Motor neuron (in vitro differentiated cells): ENCODE results near the gene TMEM62. TPM values are rescaled to one million over a fixed set of nuclear protein-coding genes. Genes with fewer than 3 reads are reported as not detected.
"Not testable (repeated sequence)": the region's sequence is repeated elsewhere in the genome, so short reads cannot be mapped to it uniquely, and the experiment has no call there.

Experiments
- ATAC-seq, 8 experiments: fragments of 200-7000 bp; cut with Tn5 transposase; replicated peaks in 6 of 8; 2 replicates each; pipeline ENCODE4 v1.8.0; 2021; ENCODE audit warnings: mild to moderate bottlenecking in 8 of 8, moderate library complexity in 8 of 8
- H3K27ac ChIP-seq, 2 donors: fragments of 250-450 bp; sonication (Bioruptor Pico); 2 replicates each; pipeline ENCODE4 v1.9.0; 2021; ENCODE audit warnings: antibody characterized with exemption in 2 of 2, mild to moderate bottlenecking in 2 of 2, moderate library complexity in 1 of 2
- H3K4me1 ChIP-seq, 2 donors: fragments of 250-450 bp; sonication (Bioruptor Pico); replicated peaks in 1 of 2; 2 replicates each; pipeline ENCODE4 v1.6.1; 2021; ENCODE audit warnings: antibody characterized with exemption in 2 of 2, mild to moderate bottlenecking in 2 of 2, moderate library complexity in 1 of 2
- H3K4me3 ChIP-seq, 5 donors: fragments of 250-450 bp; sonication (Bioruptor Pico); 2 replicates each; pipeline ENCODE4 v1.9.0; 2021; ENCODE audit warnings: antibody characterized with exemption in 5 of 5, mild to moderate bottlenecking in 5 of 5, moderate library complexity in 4 of 5
- WGBS, 10 experiments: fragments of 450-650 bp; shearing (Covaris generic); methylation state at CpG; one replicate each; pipeline ENCODE4 v1.0.0; 2022; 5-methylcytosine and 5-hydroxymethylcytosine counted together
- in situ Hi-C, 9 experiments: fragments of 400-800 bp; cut with MboI; loops; one replicate each; pipeline ENCODE4 v1.15.0; 2021; ENCODE audit warnings: low sequenced_read_pairs in 9 of 9, low pct_unique_long_range_greater_than_20kb in 2 of 9; ENCODE audit not compliant: unreplicated experiment in 9 of 9
- total RNA-seq, 8 experiments: library from RNA; unstranded; fragments of 300-600 nt; gene quantifications; 2 replicates each; pipeline versions ENCODE4 v1.2.3 to v1.2.4, GENCODE V29; 2022

The TMEM62 gene
- total RNA-seq, 8 experiments from 2014 or later, result 7.3 to 14.8 (median 9.6) TPM

DNA sequence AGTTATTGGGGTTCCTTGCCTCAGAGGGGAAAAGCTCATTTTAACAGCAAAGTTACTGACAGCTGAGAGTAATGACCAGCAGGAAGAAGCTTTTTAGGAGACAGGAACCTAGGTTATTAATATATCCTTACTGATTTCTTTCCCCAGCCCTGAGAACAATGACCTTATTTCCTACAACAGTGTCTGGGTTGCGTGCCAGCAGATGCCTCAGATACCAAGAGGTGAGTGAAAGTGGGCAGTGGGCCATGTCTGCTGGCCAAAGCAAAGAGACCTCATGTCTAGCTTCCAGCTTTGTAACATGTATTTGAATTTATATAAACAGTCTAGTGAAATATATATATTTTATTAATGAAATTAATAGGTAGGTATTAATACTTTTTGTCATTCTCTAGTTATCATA lies 56.8 kb downstream of the TMEM62 start:
- in situ Hi-C loops, result loop anchor here in 2 of 9 experiments (25.0 kb wide), 1 partner anchor 97 kb away; no protein-coding TSS in a partner anchor
- Histone ChIP-seq H3K27ac (no peak overlapping the region), H3K4me3 (no peak overlapping the region), H3K4me1 (peaks cover 0 to 10% of the 10 kb centered on the region in 2 donors)
- 100% methylated on average over 1 of the region's 1 CpG; no CpG with 5 or more reads in 5 of the 10 experiments for WGBS, 10 experiments
- no peak for ATAC-seq

DNA sequence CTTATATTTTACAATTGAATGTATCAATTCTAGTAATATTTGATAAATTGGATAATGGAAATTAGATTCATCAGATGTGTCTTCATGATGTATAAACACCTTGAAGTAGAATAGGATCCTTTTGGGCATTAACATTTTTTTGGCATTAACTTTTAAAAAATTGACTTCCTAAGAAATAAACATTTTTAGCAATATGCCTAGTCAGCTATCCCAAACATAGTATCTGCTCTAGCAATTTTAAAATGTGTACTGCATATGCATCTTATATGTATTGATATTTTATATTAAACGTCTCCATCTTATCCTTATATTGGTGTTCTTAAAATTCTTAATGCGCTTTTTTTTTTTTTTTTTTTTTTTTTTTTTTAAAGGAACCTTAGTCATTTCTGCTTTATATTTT lies 60.3 kb downstream of the TMEM62 start:
- H3K27ac ChIP-seq, result no peak overlapping the region
- H3K4me3 ChIP-seq, result no peak overlapping the region
- H3K4me1 ChIP-seq, result no peaks in the 10 kb centered on the region
- WGBS, 10 experiments, result 83 to 100% (median 95%) methylated on average over 1 to 2 of the region's 2 CpGs; no CpG with 5 or more reads in 1 of the 10 experiments
- in situ Hi-C loops, result loop anchor here in 2 of 9 experiments (25.0 kb wide), 1 partner anchor 94 kb away; no protein-coding TSS in a partner anchor
- no peak for ATAC-seq

DNA sequence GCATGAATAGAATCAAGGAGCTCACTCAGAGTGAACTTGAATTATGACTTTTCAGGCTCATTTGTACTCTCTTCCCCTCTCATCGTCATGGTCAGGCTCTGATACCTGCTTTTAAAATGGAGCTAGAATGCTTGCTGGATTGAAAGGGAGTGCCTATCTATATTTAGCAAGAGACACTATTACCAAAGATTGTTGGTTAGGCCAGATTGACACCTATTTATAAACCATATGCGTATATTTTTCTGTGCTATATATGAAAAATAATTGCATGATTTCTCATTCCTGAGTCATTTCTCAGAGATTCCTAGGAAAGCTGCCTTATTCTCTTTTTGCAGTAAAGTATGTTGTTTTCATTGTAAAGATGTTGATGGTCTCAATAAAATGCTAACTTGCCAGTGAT lies 61.4 kb downstream of the TMEM62 start:
- H3K4me3 ChIP-seq, result no peak overlapping the region
- ATAC-seq, result no peak
- in situ Hi-C loops, result loop anchor here in 2 of 9 experiments (25.0 kb wide), 1 partner anchor 93 kb away; no protein-coding TSS in a partner anchor

DNA sequence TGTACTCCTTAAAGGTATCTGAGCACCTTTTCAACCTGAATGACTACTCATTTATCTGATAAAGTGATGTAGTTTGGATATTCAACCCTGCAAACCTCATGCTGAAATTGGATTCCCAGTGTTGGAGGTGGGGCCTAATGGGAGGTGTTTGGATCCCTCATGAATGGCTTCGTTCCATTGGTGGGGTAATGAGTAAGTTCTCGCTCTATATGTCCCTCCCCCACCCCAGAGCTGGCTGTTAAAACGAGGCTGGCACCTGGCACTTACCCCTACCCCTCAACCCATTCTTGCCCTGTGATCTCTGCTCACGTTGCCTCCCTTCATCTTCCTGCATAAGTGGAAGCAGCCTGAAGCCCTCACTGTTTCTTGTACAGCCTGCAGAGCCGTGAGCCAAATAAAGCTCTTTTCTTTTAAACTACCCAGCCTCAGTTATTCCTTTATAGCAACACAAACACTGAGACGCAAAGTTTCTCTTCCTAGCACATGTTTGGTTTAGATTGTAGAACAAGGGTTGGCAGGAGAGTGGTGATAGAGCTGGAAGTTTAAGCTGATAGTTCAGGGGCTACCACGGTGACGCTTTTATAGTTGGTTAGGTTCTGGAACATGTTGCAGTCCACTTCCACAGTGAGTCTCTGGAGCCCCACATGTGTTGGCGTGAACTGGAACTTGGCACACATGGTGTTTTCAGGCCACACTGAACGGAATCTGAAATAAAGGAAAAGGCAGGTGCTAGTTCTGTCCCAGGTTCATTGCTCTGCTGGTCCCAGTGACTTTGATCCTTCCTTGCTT lies 63.6 kb downstream of the TMEM62 start:
- Histone ChIP-seq H3K4me1 (no peaks in the 10 kb centered on the region), H3K27ac (no peak overlapping the region), H3K4me3 (no peak overlapping the region)
- in situ Hi-C loops, result loop anchor here in 2 of 9 experiments (25.0 kb wide), 1 partner anchor 90 kb away; no protein-coding TSS in a partner anchor
- ATAC-seq, result no peak
- WGBS, 10 experiments, result 58 to 100% (median 89%) methylated on average over 2 to 6 of the region's 10 CpGs; no CpG with 5 or more reads in 3 of the 10 experiments

More for the DNA sequence above, 61.4 kb downstream of the TMEM62 start:
- H3K27ac ChIP-seq, result no peak overlapping the region
- H3K4me1 ChIP-seq, result no peaks in the 10 kb centered on the region
- 45 to 100% (median 74%) methylated on average over 1 to 2 of the region's 2 CpGs; no CpG with 5 or more reads in 2 of the 10 experiments for WGBS, 10 experiments

DNA sequence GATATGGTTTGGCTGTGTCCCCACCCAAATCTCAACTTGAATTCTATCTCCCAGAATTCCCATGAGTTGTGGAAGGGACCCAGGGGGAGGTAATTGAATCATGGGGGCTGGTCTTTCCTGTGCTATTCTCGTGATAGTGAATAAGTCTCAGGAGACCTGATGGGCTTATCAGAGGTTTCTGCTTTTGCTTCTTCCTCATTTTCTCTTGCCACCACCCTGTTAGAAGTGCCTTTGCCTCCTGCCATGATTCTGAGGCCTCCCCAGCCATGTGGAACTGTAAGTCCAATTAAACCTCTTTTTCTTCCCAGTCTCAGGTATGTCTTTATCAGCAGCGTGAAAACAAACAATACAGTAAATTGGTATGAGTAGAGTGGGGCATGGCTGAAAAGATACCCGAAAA lies 64.4 kb downstream of the TMEM62 start:
- WGBS, 10 experiments, result 50 to 100% (median 94%) methylated on average over 1 to 3 of the region's 3 CpGs; no CpG with 5 or more reads in 4 of the 10 experiments

DNA sequence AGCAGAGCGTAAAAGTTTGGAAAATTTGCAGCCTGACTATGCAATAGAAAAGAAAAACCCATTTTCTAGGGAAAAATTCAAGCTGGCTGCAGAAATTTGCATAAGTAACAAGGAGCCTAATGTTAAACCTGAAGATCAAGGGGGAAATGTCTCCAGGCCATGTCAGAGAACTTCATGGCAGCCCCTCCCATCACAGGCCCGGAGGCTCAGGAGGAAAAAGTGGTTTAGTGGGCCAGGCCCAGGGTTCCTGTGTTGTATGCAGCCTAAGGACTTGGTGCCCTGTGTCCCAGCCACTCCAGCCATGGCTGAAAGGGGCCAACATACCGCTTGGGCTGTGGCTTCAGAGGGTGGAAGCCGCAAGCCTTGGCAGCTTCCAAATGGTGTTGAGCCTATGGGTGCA lies 65.2 kb downstream of the TMEM62 start:
- H3K4me1 ChIP-seq, H3K4me3 ChIP-seq, H3K27ac ChIP-seq, ATAC-seq: not testable (repeated sequence)
- in situ Hi-C loops, result loop anchor here in 2 of 9 experiments (25.0 kb wide), 1 partner anchor 89 kb away; no protein-coding TSS in a partner anchor
- WGBS, 10 experiments, result 80 to 100% (median 100%) methylated on average over 1 to 4 of the region's 4 CpGs; no CpG with 5 or more reads in 3 of the 10 experiments

More for the DNA sequence above, 64.4 kb downstream of the TMEM62 start:
- H3K4me3 ChIP-seq, H3K27ac ChIP-seq, ATAC-seq, H3K4me1 ChIP-seq: not testable (repeated sequence)
- in situ Hi-C loops, result loop anchor here in 2 of 9 experiments (25.0 kb wide), 1 partner anchor 90 kb away; no protein-coding TSS in a partner anchor

DNA sequence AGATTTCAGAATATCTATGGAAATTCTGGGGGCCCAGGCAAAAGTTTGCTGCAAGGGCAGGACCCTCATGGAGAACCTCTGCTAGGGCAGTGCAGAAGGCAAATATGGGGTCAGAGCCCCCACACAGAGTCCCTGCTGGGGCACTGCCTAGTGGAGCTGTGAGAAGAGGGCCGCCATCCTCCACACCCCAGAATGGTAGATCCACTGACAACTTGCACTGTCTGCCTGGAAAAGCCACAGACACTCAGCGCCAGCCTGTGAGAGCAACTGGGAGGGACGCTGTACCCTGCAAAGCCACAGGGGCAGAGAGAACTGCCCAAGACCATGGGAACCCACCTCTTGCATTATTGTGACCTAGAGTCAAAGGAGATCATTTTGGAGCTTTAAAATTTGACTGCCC lies 65.6 kb downstream of the TMEM62 start:
- Histone ChIP-seq H3K27ac (no peak overlapping the region), H3K4me1 (no peaks in the 10 kb centered on the region), H3K4me3 (no peak overlapping the region)
- no peak for ATAC-seq
- WGBS, 10 experiments, result 100% methylated on average over 1 of the region's 3 CpGs; no CpG with 5 or more reads in 8 of the 10 experiments
- in situ Hi-C loops, result loop anchor here in 2 of 9 experiments (25.0 kb wide), 1 partner anchor 88 kb away; no protein-coding TSS in a partner anchor

DNA sequence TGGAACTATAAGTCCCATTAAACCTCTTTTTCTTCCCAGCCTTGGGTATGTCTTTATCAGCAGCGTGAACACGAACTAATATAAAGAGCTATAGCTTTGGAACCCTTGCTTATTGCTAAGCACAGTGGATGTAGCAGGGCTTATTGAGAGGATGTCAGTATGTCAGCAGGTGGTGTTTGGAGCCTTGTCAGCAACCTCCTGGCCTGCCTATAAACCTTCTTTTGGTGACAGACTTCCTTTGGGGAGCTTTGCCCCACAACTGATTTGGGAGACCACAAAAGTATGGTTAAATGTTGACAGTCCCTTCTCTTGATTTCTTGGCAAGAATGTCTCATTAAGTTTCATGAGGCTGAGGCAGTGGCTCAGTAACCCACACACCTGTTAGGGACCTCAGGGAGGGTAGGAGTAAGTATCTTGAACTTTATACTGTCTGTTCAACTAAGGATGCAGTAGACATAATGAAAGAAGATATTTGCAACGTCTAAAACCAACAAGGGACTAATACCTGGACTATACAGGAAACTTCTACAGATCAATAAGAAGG lies 66.6 kb downstream of the TMEM62 start:
- Histone ChIP-seq H3K4me1 (no peaks in the 10 kb centered on the region), H3K27ac (no peak overlapping the region), H3K4me3 (no peak overlapping the region)
- 0 to 94% (median 81%) methylated on average over 1 to 3 of the region's 3 CpGs for WGBS, 10 experiments
- ATAC-seq, result no peak
- in situ Hi-C loops, result loop anchor here in 2 of 9 experiments (25.0 kb wide), 1 partner anchor 87 kb away; no protein-coding TSS in a partner anchor

DNA sequence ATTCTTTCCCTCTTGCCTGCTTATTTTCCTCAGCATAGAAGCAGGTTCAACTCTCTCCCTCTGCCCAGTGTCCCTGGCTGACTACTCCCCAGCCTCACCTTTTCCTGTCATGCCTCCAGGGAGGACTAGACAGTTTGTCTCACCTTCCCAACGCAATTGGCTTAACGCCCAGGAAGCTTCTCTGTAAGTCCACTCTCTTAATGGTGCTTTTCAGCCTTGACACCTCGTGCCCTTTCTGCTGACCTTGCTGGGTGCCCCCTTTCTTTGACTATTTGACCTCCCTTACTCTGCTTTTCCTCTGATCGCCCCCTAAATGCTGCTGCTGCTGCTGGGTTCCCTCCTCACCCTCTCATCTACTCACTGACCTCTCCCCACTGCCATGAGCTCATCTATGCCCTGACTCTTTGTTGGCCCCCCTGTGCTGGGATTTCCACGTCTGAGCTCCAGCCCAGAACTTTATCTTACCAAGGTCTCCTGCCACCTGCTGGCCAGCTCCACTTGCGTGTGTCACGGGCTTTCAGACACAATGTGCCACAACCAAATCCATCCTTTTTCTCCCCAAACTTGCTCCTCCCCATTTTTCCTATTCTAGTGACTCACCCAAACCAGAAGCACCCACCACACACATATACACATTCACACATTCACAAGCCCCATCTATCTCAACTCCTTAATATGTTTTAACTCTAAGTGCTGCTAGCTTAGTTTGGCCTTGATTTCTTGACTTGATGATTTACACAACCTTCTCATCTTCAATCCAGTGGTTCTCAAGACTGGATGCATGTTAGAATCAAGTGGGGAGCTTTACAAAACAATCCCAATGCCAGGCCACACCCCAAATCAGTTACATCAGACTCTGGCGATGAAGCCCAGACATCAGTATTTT lies 70.9 kb downstream of the TMEM62 start:
- Histone ChIP-seq H3K4me1 (no peaks in the 10 kb centered on the region), H3K4me3 (no peak overlapping the region), H3K27ac (no peak overlapping the region)
- WGBS, 10 experiments, result 7 to 76% (median 33%) methylated on average over 2 to 6 of the region's 8 CpGs
- in situ Hi-C loops, result no loop called here
- ATAC-seq, result peak; percentile 30 to 90 (median 64)

DNA sequence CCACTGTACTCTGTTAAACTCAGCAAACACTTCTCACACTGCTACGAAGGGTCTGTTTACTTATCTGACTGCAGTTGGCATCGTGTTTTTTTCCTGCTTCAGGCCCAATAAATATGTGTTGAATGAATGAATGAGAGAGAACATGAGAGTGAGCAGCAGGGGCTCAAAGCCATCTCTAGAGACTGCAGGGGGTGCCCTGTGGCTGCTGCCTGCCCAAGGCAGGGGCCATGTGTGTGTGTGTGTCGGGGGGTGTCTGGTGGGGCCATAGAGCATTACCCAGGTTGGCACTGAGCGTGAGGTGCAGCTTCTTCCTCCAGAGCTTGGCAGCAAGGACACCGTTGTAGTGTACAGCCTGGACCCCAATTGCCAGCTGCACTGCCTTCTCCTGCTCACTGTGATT lies 72.7 kb downstream of the TMEM62 start:
- no peak overlapping the region for H3K4me3 ChIP-seq
- H3K27ac ChIP-seq, result no peak overlapping the region
- no peak for ATAC-seq
- in situ Hi-C loops, result no loop called here
- WGBS, 10 experiments, result 35 to 100% (median 82%) methylated on average over 1 to 5 of the region's 5 CpGs; no CpG with 5 or more reads in 4 of the 10 experiments
- H3K4me1 ChIP-seq, result no peaks in the 10 kb centered on the region

DNA sequence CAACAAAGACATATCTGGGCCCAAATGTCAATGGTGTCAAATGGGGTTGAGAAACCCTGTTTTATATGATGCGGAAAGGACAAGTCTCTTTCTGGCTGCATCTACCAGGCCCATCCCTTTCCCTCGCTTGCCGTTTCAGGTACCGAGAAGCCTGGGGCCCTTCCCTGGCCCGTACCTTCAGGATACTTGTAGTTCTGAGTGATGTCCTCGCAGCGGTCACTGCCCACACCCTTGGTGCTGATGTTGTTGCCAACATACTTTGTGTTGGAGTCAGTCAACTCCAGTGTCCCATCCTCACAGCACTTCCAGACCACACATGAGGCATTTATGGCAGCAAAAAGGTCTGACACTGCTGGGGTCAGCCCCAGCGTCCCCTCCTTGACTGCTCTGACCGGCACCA lies 73.6 kb downstream of the TMEM62 start:
- no peak for ATAC-seq
- H3K27ac ChIP-seq, result no peak overlapping the region
- H3K4me3 ChIP-seq, result no peak overlapping the region
- in situ Hi-C loops, result no loop called here
- no peaks in the 10 kb centered on the region for H3K4me1 ChIP-seq
- 70 to 92% (median 73%) methylated on average over 2 to 7 of the region's 9 CpGs; no CpG with 5 or more reads in 3 of the 10 experiments for WGBS, 10 experiments
